ENCODE results near the gene BPIFB1.

Gene BPIFB1

GRCh38 chr20:33250666-33251065, 32.3 kb upstream of the BPIFB1 start:
- TF ChIP-seq CTCF (IDR thresholded peaks at IDR 0.05; ENCODE audit: low read depth, low read length, missing control alignments), result no peak
- Histone ChIP-seq H3K4me3 (ENCODE audit: low read depth, low read length) (no peak overlapping the region), H3K36me3 (replicated peaks) (no peaks in the 10 kb centered on the region), H3K27me3 (replicated peaks) (no peaks in the 10 kb centered on the region), H3K27ac (no peak overlapping the region)
- in situ Hi-C loops (cut with HindIII; ENCODE audit: low pct_ligation_motif_present, low sequenced_read_pairs), result no loop called here
- DNase-seq, result no peak

GRCh38 chr20:33251496-33251895, 31.5 kb upstream of the BPIFB1 start:
- no peak overlapping the region for H3K27ac ChIP-seq
- no peak for TF ChIP-seq CTCF (IDR thresholded peaks at IDR 0.05; ENCODE audit: low read depth, low read length, missing control alignments)
- no peak for DNase-seq

GRCh38 chr20:33252460-33252859, 30.6 kb upstream of the BPIFB1 start:
- DNase-seq, result no peak
- Histone ChIP-seq H3K4me3 (ENCODE audit: low read depth, low read length) (no peak overlapping the region), H3K27me3 (replicated peaks) (no peaks in the 10 kb centered on the region), H3K27ac (no peak overlapping the region), H3K36me3 (replicated peaks) (no peaks in the 10 kb centered on the region)
- no peak for TF ChIP-seq CTCF (IDR thresholded peaks at IDR 0.05; ENCODE audit: low read depth, low read length, missing control alignments)
- in situ Hi-C loops (cut with HindIII; ENCODE audit: low pct_ligation_motif_present, low sequenced_read_pairs), result no loop called here

More at GRCh38 chr20:33251496-33251895, 31.5 kb upstream of the BPIFB1 start:
- in situ Hi-C loops (cut with HindIII; ENCODE audit: low pct_ligation_motif_present, low sequenced_read_pairs), result no loop called here
- Histone ChIP-seq H3K4me3 (ENCODE audit: low read depth, low read length) (no peak overlapping the region), H3K36me3 (replicated peaks) (no peaks in the 10 kb centered on the region), H3K27me3 (replicated peaks) (no peaks in the 10 kb centered on the region)

GRCh38 chr20:33255005-33255404, 28.0 kb upstream of the BPIFB1 start:
- TF ChIP-seq CTCF (IDR thresholded peaks at IDR 0.05; ENCODE audit: low read depth, low read length, missing control alignments), result no peak
- no peak for DNase-seq
- no peak overlapping the region for H3K27ac ChIP-seq
- H3K36me3 ChIP-seq (replicated peaks), result no peaks in the 10 kb centered on the region
- H3K4me3 ChIP-seq (ENCODE audit: low read depth, low read length), result no peak overlapping the region
- in situ Hi-C loops (cut with HindIII; ENCODE audit: low pct_ligation_motif_present, low sequenced_read_pairs), result no loop called here
- H3K27me3 ChIP-seq (replicated peaks), result no peaks in the 10 kb centered on the region

GRCh38 chr20:33257237-33257636, 25.8 kb upstream of the BPIFB1 start:
- Histone ChIP-seq H3K36me3 (replicated peaks) (no peaks in the 10 kb centered on the region), H3K27ac (no peak overlapping the region), H3K27me3 (replicated peaks) (no peaks in the 10 kb centered on the region), H3K4me3 (ENCODE audit: low read depth, low read length) (no peak overlapping the region)
- DNase-seq, result no peak
- in situ Hi-C loops (cut with HindIII; ENCODE audit: low pct_ligation_motif_present, low sequenced_read_pairs), result no loop called here
- no peak for TF ChIP-seq CTCF (IDR thresholded peaks at IDR 0.05; ENCODE audit: low read depth, low read length, missing control alignments)

- in situ Hi-C loops (cut with HindIII; ENCODE audit: low pct_ligation_motif_present, low sequenced_read_pairs), result no loop called here
- TF ChIP-seq CTCF (IDR thresholded peaks at IDR 0.05; ENCODE audit: low read depth, low read length, missing control alignments), result no peak
- H3K36me3 ChIP-seq (replicated peaks), result no peaks in the 10 kb centered on the region
- H3K27me3 ChIP-seq (replicated peaks), result no peaks in the 10 kb centered on the region
- no peak for DNase-seq
- no peak overlapping the region for H3K4me3 ChIP-seq (ENCODE audit: low read depth, low read length)
- H3K27ac ChIP-seq, result no peak overlapping the region
These were observed 23.6 kb upstream of the BPIFB1 start for GRCh38 chr20:33259371-33259770.

Measured in brain microvascular endothelial cell (primary cell).